GM20431 (cell line): ENCODE measurements around the gene VWC2.

Experiments used
- in situ Hi-C: fragments of 300-500 bp; cut with MseI, MboI; formaldehyde crosslinking; loops from one replicate; pipeline ENCODE4 v1.15.0; 2020; ENCODE audit warnings: low sequenced_read_pairs; ENCODE audit not compliant: unreplicated experiment

The VWC2 gene

GRCh38 chr7:49926720-49927119, 153.3 kb downstream of the VWC2 start:
- in situ Hi-C loops, result no loop called here

DNA sequence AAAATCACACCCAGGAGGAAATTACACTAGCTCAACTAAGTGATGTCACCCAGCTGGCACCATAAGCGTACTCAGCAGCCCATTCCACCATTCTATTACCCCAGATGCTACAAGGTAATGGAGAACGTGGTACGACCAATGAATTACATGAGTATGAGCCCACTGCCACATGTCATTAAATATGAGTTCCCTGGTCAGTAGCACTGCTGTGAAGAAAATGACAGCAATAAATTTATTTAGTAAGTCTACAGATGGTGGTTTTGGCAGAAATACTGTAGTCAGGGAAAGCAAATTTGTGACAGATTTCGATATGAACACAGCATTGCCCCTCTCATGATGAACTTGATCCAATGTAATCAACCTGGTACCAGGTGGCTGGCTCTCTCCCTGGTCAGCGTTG, 154.2 kb downstream of the VWC2 start:
- in situ Hi-C loops, result no loop called here

DNA sequence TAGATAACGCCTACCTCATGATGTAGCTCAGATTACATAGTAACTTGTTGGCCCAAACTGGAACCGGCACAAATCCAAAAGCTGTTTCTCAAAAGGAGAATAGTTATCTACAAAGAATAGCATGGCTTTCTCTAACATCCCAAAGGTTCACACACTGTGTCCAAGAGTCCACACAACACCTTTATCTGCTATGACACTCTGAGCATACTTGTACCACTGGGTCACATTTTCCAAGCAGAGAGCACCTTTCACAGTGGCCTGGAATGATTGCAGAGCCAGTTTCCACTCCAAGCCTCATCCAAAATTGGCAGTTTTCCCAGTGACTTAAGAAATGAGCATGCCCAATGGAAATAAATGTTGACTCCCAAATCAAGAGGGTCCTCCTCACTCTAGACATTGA, 155.3 kb downstream of the VWC2 start:
- in situ Hi-C loops, result no loop called here

DNA sequence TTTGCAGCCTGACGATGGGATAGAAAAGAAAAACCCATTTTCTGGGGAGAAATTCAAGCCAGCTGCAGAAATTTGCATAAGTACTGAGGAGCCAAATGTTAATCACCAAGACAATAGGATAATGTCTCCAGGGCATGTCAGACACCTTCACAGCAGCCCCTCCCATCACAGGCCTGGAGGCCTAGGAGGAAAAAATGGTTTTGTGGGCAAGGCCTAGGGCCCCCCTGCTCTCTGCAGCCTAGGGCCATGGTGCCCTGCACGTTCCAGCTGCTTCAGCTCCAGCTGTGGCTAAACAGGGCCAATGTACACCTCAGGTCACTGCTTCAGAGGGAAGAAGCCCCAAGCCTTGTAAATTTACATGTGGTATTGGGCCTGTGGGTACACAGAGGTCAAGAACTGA, 158.2 kb downstream of the VWC2 start:
- in situ Hi-C loops, result no loop called here

GRCh38 chr7:49937608-49938007, 164.2 kb downstream of the VWC2 start:
- in situ Hi-C loops, result no loop called here
